HCT116 (cell line): ENCODE results near the gene SNRPD2. TPM values are rescaled to one million over a fixed set of nuclear protein-coding genes. Genes with fewer than 3 reads are reported as not detected.

Experiments used
- ATAC-seq: fragments of 200-7000 bp; cut with Tn5 transposase; 2 replicates; pipeline ENCODE4 v1.9.1; 2020; ENCODE audit warnings: mild to moderate bottlenecking, moderate library complexity
- BruUV-seq: library from RNA; stranded (reverse); fragments of 400-500 nt; replicated peaks from 2 replicates; lab custom pipeline; 2021; lab: Mats Ljungman, UMichigan
- CTCF ChIA-PET: fragments of 300-600 bp; sonication (Branson Sonifier 250); formaldehyde crosslinking; loops from one replicate; lab custom pipeline; 2021; ENCODE audit warnings: antibody characterized with exemption; lab: Charles Lee
- POLR2A ChIA-PET: fragments of 300-600, 350-600 bp; sonication (Branson Sonifier 250); formaldehyde crosslinking; loops from one replicate; lab custom pipeline; 2021; ENCODE audit warnings: antibody characterized with exemption; lab: Charles Lee
- RAD21 ChIA-PET, 2 experiments: fragments of 300-600 bp; sonication (Branson Sonifier 250); formaldehyde crosslinking; loops; one replicate each; lab custom pipeline; 2023; ENCODE audit warnings: low total read pairs in 2 of 2; ENCODE audit not compliant: uncharacterized antibody in 2 of 2, unreplicated experiment in 2 of 2, low non-redundant PET in 1 of 2; lab: Charles Lee
- DNase-seq: peaks from one replicate; pipeline ENCODE4 v3.0.0-alpha.2; 2010; ENCODE audit warnings: low read depth, low spot score
- H2AFZ ChIP-seq: fragments of 200-600 bp; shearing (Covaris generic), sonication (generic); 2 replicates; pipeline ENCODE4 v1.6.1; 2017; ENCODE audit warnings: low read depth, mixed run types, mixed read lengths, antibody characterized with exemption, low read length; ENCODE audit not compliant: poor library complexity, severe bottlenecking
- H3K27ac ChIP-seq: 2 replicates; pipeline ENCODE4 v1.5.1; 2012; ENCODE audit warnings: low read depth, low read length
- H3K27me3 ChIP-seq: fragments of 200-600 bp; sonication (generic); 2 replicates; pipeline ENCODE4 v1.6.1; 2016; ENCODE audit warnings: mixed run types, low read length, mixed read lengths; ENCODE audit not compliant: insufficient read depth
- H3K36me3 ChIP-seq, 2 experiments: fragments of 200-500 bp in 1 of 2; fragments of 200-600 bp in 1 of 2; sonication (Bioruptor generic) in 1 of 2; sonication (generic) in 1 of 2; 2 replicates each; pipeline versions ENCODE4 v1.5.1 to v1.6.1; 2014 to 2016; ENCODE audit warnings: low read length in 2 of 2, inconsistent platforms in 1 of 2, mixed read lengths in 1 of 2, mixed run types in 1 of 2; ENCODE audit not compliant: insufficient read depth in 2 of 2, control insufficient read depth in 1 of 2
- H3K4me1 ChIP-seq, 2 experiments: fragments of 200-600 bp in 1 of 2; sonication (generic) in 1 of 2; 2 replicates each; pipeline versions ENCODE4 v1.5.1 to v1.6.1; 2012 to 2017; ENCODE audit warnings: low read length in 2 of 2, inconsistent platforms in 1 of 2, mild to moderate bottlenecking in 1 of 2, mixed read lengths in 1 of 2, mixed run types in 1 of 2, moderate library complexity in 1 of 2; ENCODE audit not compliant: insufficient read depth in 2 of 2, control insufficient read depth in 1 of 2
- H3K4me2 ChIP-seq: fragments of 200-600 bp; sonication (generic); 2 replicates; pipeline ENCODE4 v1.6.1; 2017; ENCODE audit warnings: mixed run types, low read length, mixed read lengths
- H3K4me3 ChIP-seq, 2 experiments: fragments of 200-600 bp in 1 of 2; sonication (generic) in 1 of 2; replicated peaks in 1 of 2; 2 replicates each; pipeline ENCODE4 v1.5.1; 2011 to 2016; ENCODE audit warnings: low read length in 2 of 2, control low read depth in 1 of 2, low read depth in 1 of 2, mild to moderate bottlenecking in 1 of 2, mixed read lengths in 1 of 2, mixed run types in 1 of 2
- H3K79me2 ChIP-seq: fragments of 200-600 bp; sonication (generic); 2 replicates; pipeline ENCODE4 v1.6.1; 2017; ENCODE audit warnings: mild to moderate bottlenecking, mixed run types, low read length, moderate library complexity, mixed read lengths; ENCODE audit not compliant: insufficient read depth
- H3K9ac ChIP-seq: fragments of 200-600 bp; sonication (generic); 2 replicates; pipeline ENCODE4 v1.6.1; 2016; ENCODE audit warnings: low read length, mixed read lengths
- H3K9me2 ChIP-seq: fragments of 200-600 bp; sonication (generic), shearing (Covaris generic); 2 replicates; pipeline ENCODE4 v1.6.1; 2017; ENCODE audit warnings: mixed run types, mild to moderate bottlenecking, moderate library complexity; ENCODE audit not compliant: insufficient read depth
- H3K9me3 ChIP-seq, 2 experiments: fragments of 200-500 bp in 1 of 2; fragments of 200-600 bp in 1 of 2; sonication (Bioruptor generic) in 1 of 2; sonication (generic) in 1 of 2; 2 replicates each; pipeline ENCODE4 v1.6.1; 2014 to 2017; ENCODE audit warnings: low read length in 2 of 2, mixed read lengths in 2 of 2, inconsistent platforms in 1 of 2, low read depth in 1 of 2, mild to moderate bottlenecking in 1 of 2, mixed run types in 1 of 2, moderate library complexity in 1 of 2; ENCODE audit not compliant: control insufficient read depth in 1 of 2, insufficient read depth in 1 of 2
- H4K20me1 ChIP-seq: fragments of 200-600 bp; sonication (generic), shearing (Covaris generic); 2 replicates; pipeline ENCODE4 v1.6.1; 2017; ENCODE audit warnings: mixed run types, mild to moderate bottlenecking, moderate library complexity; ENCODE audit not compliant: insufficient read depth
- CBX3 ChIP-seq: IDR thresholded peaks from 2 replicates; pipeline ENCODE4 v1.6.1; 2012; ENCODE audit warnings: low read depth
- CEBPB ChIP-seq: IDR thresholded peaks from 2 replicates; pipeline ENCODE4 v1.6.1; 2012; ENCODE audit warnings: low read depth
- CTCF ChIP-seq, 3 experiments: fragments of 200-600 bp in 1 of 3; sonication (generic) in 1 of 3; IDR thresholded peaks in 2 of 3; conservative IDR thresholded peaks in 1 of 3; 2 replicates each; pipeline ENCODE4 v1.5.1; 2012 to 2017; ENCODE audit warnings: low read depth in 2 of 3, low read length in 2 of 3, antibody characterized with exemption in 1 of 3, borderline replicate concordance in 1 of 3, control low read depth in 1 of 3, mild to moderate bottlenecking in 1 of 3, mixed read lengths in 1 of 3, mixed run types in 1 of 3, moderate library complexity in 1 of 3; ENCODE audit not compliant: insufficient read depth in 1 of 3
- EGR1 ChIP-seq: IDR thresholded peaks from 2 replicates; pipeline ENCODE4 v1.6.1; 2012; ENCODE audit warnings: low read depth
- EZH2phosphoT487 ChIP-seq: fragments of 200-600 bp; IDR thresholded peaks from 2 replicates; pipeline ENCODE4 v1.6.1; 2018; ENCODE audit warnings: antibody characterized with exemption, borderline replicate concordance
- JUND ChIP-seq: IDR thresholded peaks from 2 replicates; pipeline ENCODE4 v1.6.1; 2012
- POLR2A ChIP-seq: IDR thresholded peaks from 2 replicates; pipeline ENCODE4 v1.7.0; 2011; ENCODE audit warnings: borderline replicate concordance; ENCODE audit not compliant: insufficient read depth, insufficient read length; ENCODE audit errors: extremely low read depth
- POLR2AphosphoS5 ChIP-seq: IDR thresholded peaks from 2 replicates; pipeline ENCODE4 v1.6.1; 2011; ENCODE audit warnings: mild to moderate bottlenecking, low read depth, low read length, moderate library complexity
- RAD21 ChIP-seq: IDR thresholded peaks from 2 replicates; pipeline ENCODE4 v1.6.1; 2012; ENCODE audit warnings: low read depth, mild to moderate bottlenecking
- REST ChIP-seq: IDR thresholded peaks from 2 replicates; pipeline ENCODE4 v1.6.1; 2012; ENCODE audit warnings: low read depth
- SIN3A ChIP-seq: IDR thresholded peaks from 2 replicates; pipeline ENCODE4 v1.6.1; 2012; ENCODE audit warnings: low read depth
- SP1 ChIP-seq: IDR thresholded peaks from 2 replicates; pipeline ENCODE4 v1.6.1; 2012; ENCODE audit warnings: low read depth
- SRF ChIP-seq: IDR thresholded peaks from 2 replicates; pipeline ENCODE4 v1.6.1; 2012; ENCODE audit warnings: low read depth
- TCF7L2 ChIP-seq: IDR thresholded peaks from 2 replicates; pipeline ENCODE4 v1.7.0; 2011; ENCODE audit warnings: borderline replicate concordance, inconsistent platforms; ENCODE audit not compliant: insufficient read depth, insufficient read length; ENCODE audit errors: extremely low read depth
- YY1 ChIP-seq: IDR thresholded peaks from 2 replicates; pipeline ENCODE4 v1.6.1; 2011; ENCODE audit warnings: low read length, low read depth, moderate library complexity, mild to moderate bottlenecking; ENCODE audit not compliant: insufficient replicate concordance; ENCODE audit errors: extremely low read depth
- intact Hi-C: fragments of 100-400 bp; cut with micrococcal nuclease; formaldehyde crosslinking; loops from 2 replicates; pipeline ENCODE4 v1.10.0; 2022
- total RNA-seq: library from RNA; stranded (reverse); gene quantifications from one replicate; pipeline ENCODE4 v1.2.1, GENCODE V29; 2021; ENCODE audit not compliant: unreplicated experiment

Gene SNRPD2
- total RNA-seq, 1 experiment from 2014 or later = 927 TPM

- no peak for ATAC-seq
These were observed 23.3 kb downstream of the SNRPD2 start for GRCh38 chr19:45668342-45668871.

More at GRCh38 chr19:45668342-45668871, 23.3 kb downstream of the SNRPD2 start:
- H3K27me3 ChIP-seq = no peaks in the 10 kb centered on the region
- peak overlapping the region; percentile 81 for H2AFZ ChIP-seq
- peak overlapping the region; percentile 71 for H3K27ac ChIP-seq
- ChIA-PET RAD21 (interaction anchor here (0.7 to 1.7 kb wide), 2 partner anchors 16 to 22 kb away, joined by 3 to 8 read pairs; no protein-coding TSS in a partner anchor), POLR2A (interaction anchor here (0.7 to 2.0 kb wide), 8 partner anchors 8 to 243 kb away, joined by 3 to 16 read pairs (median 4); partner anchors contain the start of gene FOSB), CTCF (interaction anchor here (1.0 to 3.1 kb wide), 7 partner anchors 9 to 183 kb away, joined by 4 to 17 read pairs (median 5); partner anchors contain the start of genes QPCTL and SNRPD2)
- intact Hi-C loops = no loop called here
- no peaks in the 10 kb centered on the region for H3K36me3 ChIP-seq
- TSS peak; percentile 16 for BruUV-seq
- H4K20me1 ChIP-seq = no peaks in the 10 kb centered on the region
- H3K9ac ChIP-seq = peak overlapping the region; percentile 91
- TF ChIP-seq CTCF (IDR thresholded peaks at IDR 0.05 in 2 of 3, conservative IDR thresholded peaks at IDR 0.05 in 1 of 3; ENCODE audit: borderline replicate concordance in 1 of 3, insufficient read depth in 1 of 3, low read depth in 2 of 3, low read length in 2 of 3) = no peak
- no peak for TF ChIP-seq POLR2A
- TF ChIP-seq CEBPB = no peak
- TF ChIP-seq EZH2phosphoT487 = no peak
- TF ChIP-seq YY1 = no peak
- no peak for TF ChIP-seq JUND
- TF ChIP-seq SP1 = no peak
- no peak for TF ChIP-seq REST
- no peak; the same call in 1 of the 2 replicates for TF ChIP-seq SIN3A
- no peak for TF ChIP-seq POLR2AphosphoS5
- no peak for TF ChIP-seq RAD21
- no peak; the same call in 1 of the 2 replicates for TF ChIP-seq EGR1
- TF ChIP-seq SRF = no peak
- TF ChIP-seq CBX3 = no peak
- no peak for TF ChIP-seq TCF7L2
- H3K79me2 ChIP-seq = no peaks in the 10 kb centered on the region
- no peaks in the 10 kb centered on the region for H3K9me2 ChIP-seq
- peak overlapping the region; percentile 76 to 85 for H3K4me3 ChIP-seq
- no peak for DNase-seq
- peaks cover 11 to 40% of the 10 kb centered on the region in 2 experiments for H3K4me1 ChIP-seq
- no peaks in the 10 kb centered on the region for H3K9me3 ChIP-seq
- peak overlapping the region; percentile 95 for H3K4me2 ChIP-seq
